ENCODE results near the gene CARHSP1.
"Not testable (repeated sequence)": the region's sequence is repeated elsewhere in the genome, so short reads cannot be mapped to it uniquely, and the experiment has no call there.

CARHSP1 gene

DNA sequence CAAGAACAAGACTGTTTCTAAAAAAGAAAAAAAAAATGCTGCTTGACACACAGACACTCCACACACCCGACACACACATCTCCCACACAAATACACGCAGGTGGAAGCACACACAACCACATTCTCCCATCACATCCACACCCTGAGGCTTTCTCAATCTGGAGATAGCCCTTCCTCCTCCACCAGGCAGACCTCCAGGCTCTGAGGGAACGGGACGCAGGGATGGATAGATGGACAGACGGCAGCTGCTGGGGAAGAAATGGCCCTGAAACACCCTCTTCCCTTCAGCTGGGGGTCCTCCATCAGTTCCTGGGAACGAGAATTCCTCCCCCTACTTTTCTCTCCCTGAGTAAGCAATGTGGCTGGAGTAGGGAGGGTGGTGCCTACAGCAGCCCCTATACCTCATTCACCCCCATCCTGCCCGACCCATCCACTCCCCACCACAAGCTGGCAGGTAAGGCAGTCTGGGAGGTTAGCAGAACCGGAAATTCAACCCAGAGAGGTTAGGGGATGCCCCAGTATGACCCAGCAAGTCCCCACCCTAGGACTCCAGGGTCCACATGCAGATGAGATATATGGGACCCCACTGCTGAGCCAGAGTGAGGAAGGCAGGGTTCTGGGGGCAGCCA lies 9.2 kb upstream of the CARHSP1 start:
- ATAC-seq, result no peak
- TF ChIP-seq, protein P1, sequence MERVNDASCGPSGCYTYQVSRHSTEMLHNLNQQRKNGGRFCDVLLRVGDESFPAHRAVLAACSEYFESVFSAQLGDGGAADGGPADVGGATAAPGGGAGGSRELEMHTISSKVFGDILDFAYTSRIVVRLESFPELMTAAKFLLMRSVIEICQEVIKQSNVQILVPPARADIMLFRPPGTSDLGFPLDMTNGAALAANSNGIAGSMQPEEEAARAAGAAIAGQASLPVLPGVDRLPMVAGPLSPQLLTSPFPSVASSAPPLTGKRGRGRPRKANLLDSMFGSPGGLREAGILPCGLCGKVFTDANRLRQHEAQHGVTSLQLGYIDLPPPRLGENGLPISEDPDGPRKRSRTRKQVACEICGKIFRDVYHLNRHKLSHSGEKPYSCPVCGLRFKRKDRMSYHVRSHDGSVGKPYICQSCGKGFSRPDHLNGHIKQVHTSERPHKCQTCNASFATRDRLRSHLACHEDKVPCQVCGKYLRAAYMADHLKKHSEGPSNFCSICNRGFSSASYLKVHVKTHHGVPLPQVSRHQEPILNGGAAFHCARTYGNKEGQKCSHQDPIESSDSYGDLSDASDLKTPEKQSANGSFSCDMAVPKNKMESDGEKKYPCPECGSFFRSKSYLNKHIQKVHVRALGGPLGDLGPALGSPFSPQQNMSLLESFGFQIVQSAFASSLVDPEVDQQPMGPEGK (CRISPR knock-in tag; IDR thresholded peaks at IDR 0.05; ENCODE audit: borderline replicate concordance), result no peak
- TF ChIP-seq RARB (CRISPR knock-in tag; IDR thresholded peaks at IDR 0.05) (no peak), ZNF565 (CRISPR knock-in tag; conservative IDR thresholded peaks at IDR 0.05; ENCODE audit: low read depth) (no peak), SNAI2 (CRISPR knock-in tag; IDR thresholded peaks at IDR 0.05) (no peak), TOX (CRISPR knock-in tag; IDR thresholded peaks at IDR 0.05; ENCODE audit: borderline replicate concordance) (no peak), ARNTL (CRISPR knock-in tag; IDR thresholded peaks at IDR 0.05; ENCODE audit: borderline replicate concordance, low read depth) (no peak)
- TF ChIP-seq, protein P2, sequence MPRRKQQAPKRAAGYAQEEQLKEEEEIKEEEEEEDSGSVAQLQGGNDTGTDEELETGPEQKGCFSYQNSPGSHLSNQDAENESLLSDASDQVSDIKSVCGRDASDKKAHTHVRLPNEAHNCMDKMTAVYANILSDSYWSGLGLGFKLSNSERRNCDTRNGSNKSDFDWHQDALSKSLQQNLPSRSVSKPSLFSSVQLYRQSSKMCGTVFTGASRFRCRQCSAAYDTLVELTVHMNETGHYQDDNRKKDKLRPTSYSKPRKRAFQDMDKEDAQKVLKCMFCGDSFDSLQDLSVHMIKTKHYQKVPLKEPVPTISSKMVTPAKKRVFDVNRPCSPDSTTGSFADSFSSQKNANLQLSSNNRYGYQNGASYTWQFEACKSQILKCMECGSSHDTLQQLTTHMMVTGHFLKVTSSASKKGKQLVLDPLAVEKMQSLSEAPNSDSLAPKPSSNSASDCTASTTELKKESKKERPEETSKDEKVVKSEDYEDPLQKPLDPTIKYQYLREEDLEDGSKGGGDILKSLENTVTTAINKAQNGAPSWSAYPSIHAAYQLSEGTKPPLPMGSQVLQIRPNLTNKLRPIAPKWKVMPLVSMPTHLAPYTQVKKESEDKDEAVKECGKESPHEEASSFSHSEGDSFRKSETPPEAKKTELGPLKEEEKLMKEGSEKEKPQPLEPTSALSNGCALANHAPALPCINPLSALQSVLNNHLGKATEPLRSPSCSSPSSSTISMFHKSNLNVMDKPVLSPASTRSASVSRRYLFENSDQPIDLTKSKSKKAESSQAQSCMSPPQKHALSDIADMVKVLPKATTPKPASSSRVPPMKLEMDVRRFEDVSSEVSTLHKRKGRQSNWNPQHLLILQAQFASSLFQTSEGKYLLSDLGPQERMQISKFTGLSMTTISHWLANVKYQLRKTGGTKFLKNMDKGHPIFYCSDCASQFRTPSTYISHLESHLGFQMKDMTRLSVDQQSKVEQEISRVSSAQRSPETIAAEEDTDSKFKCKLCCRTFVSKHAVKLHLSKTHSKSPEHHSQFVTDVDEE (CRISPR knock-in tag; IDR thresholded peaks at IDR 0.05), result no peak

DNA sequence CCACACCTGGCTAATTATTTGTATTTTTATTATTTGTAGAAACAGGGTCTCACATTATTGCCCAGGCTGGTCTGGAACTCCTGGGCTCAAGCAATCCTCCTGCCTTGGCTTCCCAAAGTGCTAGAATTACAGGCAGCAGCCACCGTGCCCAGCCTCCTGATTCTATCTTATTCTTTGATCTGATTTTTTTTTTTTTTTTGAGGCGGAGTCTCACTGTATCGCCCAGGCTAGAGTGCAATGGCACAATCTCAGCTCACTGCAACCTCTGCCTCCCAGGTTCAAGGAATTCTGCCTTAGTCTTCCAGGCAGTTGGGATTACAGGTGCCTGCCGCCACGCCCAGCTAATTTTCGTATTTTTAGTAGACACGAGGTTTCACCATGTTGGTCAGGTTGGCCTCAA lies 6.5 kb upstream of the CARHSP1 start:
- ATAC-seq, result not testable (repeated sequence)

GRCh38 chr16:8874388-8874787 lies 5.6 kb upstream of the CARHSP1 start:
- ATAC-seq, result no peak
- TF ChIP-seq ZC3H10 (CRISPR knock-in tag; IDR thresholded peaks at IDR 0.05), result no peak
- no peak for TF ChIP-seq CSRNP3 (CRISPR knock-in tag; IDR thresholded peaks at IDR 0.05)
- TF ChIP-seq, protein P2 (CRISPR knock-in tag; IDR thresholded peaks at IDR 0.05), result no peak
- no peak for TF ChIP-seq TCF4 (CRISPR knock-in tag; IDR thresholded peaks at IDR 0.05; ENCODE audit: borderline replicate concordance)
- no peak for TF ChIP-seq TOX (CRISPR knock-in tag; IDR thresholded peaks at IDR 0.05; ENCODE audit: borderline replicate concordance)

- ATAC-seq, result not testable (repeated sequence)
Observed at GRCh38 chr16:8873866-8874195, 5.0 kb upstream of the CARHSP1 start.

- no peak for ATAC-seq
- TF ChIP-seq SNAI2 (CRISPR knock-in tag; IDR thresholded peaks at IDR 0.05) (no peak), ZFP3 (CRISPR knock-in tag; IDR thresholded peaks at IDR 0.05) (no peak), CSRNP3 (CRISPR knock-in tag; IDR thresholded peaks at IDR 0.05) (no peak), GLIS3 (CRISPR knock-in tag; IDR thresholded peaks at IDR 0.05) (no peak)
Observed at GRCh38 chr16:8872967-8873865, 4.4 kb upstream of the CARHSP1 start.

Measured in SK-N-SH treated with all-trans-retinoic acid at 6 μM for 48 hours (cell line).